K562 (cell line): ENCODE measurements around the gene GLI3. TPM values are rescaled to one million over a fixed set of nuclear protein-coding genes. Genes with fewer than 3 reads are reported as not detected.

Source experiments
- ATAC-seq: fragments of 200-7000 bp; cut with Tn5 transposase; 3 replicates; pipeline ENCODE4 v1.9.1; 2020; ENCODE audit warnings: moderate library complexity
- BruUV-seq: library from RNA; stranded (reverse); fragments of 400-500 nt; replicated peaks from 2 replicates; lab custom pipeline; 2021; lab: Mats Ljungman, UMichigan
- CTCF ChIA-PET: fragments of 300-600 bp; formaldehyde crosslinking; extraction: SDS; loops from one replicate; lab custom pipeline; 2021; ENCODE audit warnings: low intra/inter-chr PET ratio; lab: Yijun Ruan, JAX
- POLR2A ChIA-PET: fragments of 300-600, 350-650 bp; sonication (Branson Sonifier 250); formaldehyde crosslinking; extraction: SDS; loops from one replicate; lab custom pipeline; 2021; ENCODE audit warnings: antibody characterized with exemption, inconsistent platforms; lab: Yijun Ruan, JAX
- DNase-seq, 4 experiments: peaks; one replicate each; pipeline versions ENCODE4 v3.0.0 to v3.0.0-alpha.2; 2011 to 2018; ENCODE audit warnings: low spot score in 3 of 4, mixed read lengths in 3 of 4; ENCODE audit errors: extremely low read depth in 1 of 4
- FAIRE-seq: peaks from 2 replicates; lab custom pipeline; 2011; peaks lifted over from hg19 to GRCh38; lab: Jason Lieb, UNC
- H2AFZ ChIP-seq: 2 replicates; pipeline ENCODE4 v1.6.0; 2011; ENCODE audit warnings: low read depth, low read length, control low read depth, inconsistent platforms
- H3K27ac ChIP-seq: fragments of 200-600 bp; 3 replicates; pipeline ENCODE4 v1.8.0; 2011; ENCODE audit warnings: low read depth, mild to moderate bottlenecking, control low read depth, inconsistent platforms, low read length, moderate library complexity, mixed read lengths; ENCODE audit errors: extremely low read depth
- H3K27me3 ChIP-seq, 2 experiments: fragments of 300-600 bp in 1 of 2; 2 replicates in 1 of 2; 3 replicates in 1 of 2; pipeline versions ENCODE4 v1.6.0 to v1.8.0; 2011; ENCODE audit warnings: inconsistent platforms in 2 of 2, low read length in 2 of 2, mild to moderate bottlenecking in 1 of 2, mixed read lengths in 1 of 2, moderate library complexity in 1 of 2; ENCODE audit not compliant: control insufficient read depth in 2 of 2, insufficient read depth in 2 of 2
- H3K36me3 ChIP-seq: fragments of 300-600 bp; 3 replicates; pipeline ENCODE4 v1.8.0; 2011; ENCODE audit warnings: mild to moderate bottlenecking, low read length, inconsistent platforms; ENCODE audit not compliant: control insufficient read depth, insufficient read depth
- H3K4me1 ChIP-seq, 2 experiments: fragments of 200-600 bp in 1 of 2; replicated peaks in 1 of 2; 2 replicates in 1 of 2; 3 replicates in 1 of 2; pipeline versions ENCODE4 v1.5.1 to v1.8.0; 2011; ENCODE audit warnings: inconsistent platforms in 2 of 2, low read length in 2 of 2, mild to moderate bottlenecking in 1 of 2, mixed read lengths in 1 of 2, moderate library complexity in 1 of 2; ENCODE audit not compliant: control insufficient read depth in 2 of 2, insufficient read depth in 2 of 2
- H3K4me2 ChIP-seq: 2 replicates; pipeline ENCODE4 v1.6.1; 2011; ENCODE audit warnings: low read length, control low read depth, inconsistent platforms, mixed read lengths; ENCODE audit not compliant: insufficient read depth
- H3K4me3 ChIP-seq: fragments of 200-600 bp; sonication (generic), shearing (Covaris generic); 2 replicates; pipeline ENCODE4 v1.5.1; 2016; ENCODE audit warnings: control low read depth, inconsistent platforms
- H3K79me2 ChIP-seq: fragments of 200-600 bp; 3 replicates; pipeline ENCODE4 v1.8.0; 2011; ENCODE audit warnings: low read length, inconsistent platforms; ENCODE audit not compliant: control insufficient read depth, insufficient read depth
- H3K9ac ChIP-seq, 2 experiments: 2 replicates each; pipeline versions ENCODE4 v1.6.0 to v1.6.1; 2011; ENCODE audit warnings: low read depth in 2 of 2, low read length in 2 of 2, control low read depth in 1 of 2, inconsistent platforms in 1 of 2, mild to moderate bottlenecking in 1 of 2, mixed read lengths in 1 of 2; ENCODE audit not compliant: insufficient read depth in 1 of 2
- H3K9me1 ChIP-seq: one replicate; pipeline ENCODE4 v1.6.0; 2011; ENCODE audit warnings: inconsistent platforms, mild to moderate bottlenecking, low read length, moderate library complexity; ENCODE audit not compliant: control insufficient read depth, insufficient read depth
- H3K9me3 ChIP-seq: replicated peaks from 2 replicates; pipeline ENCODE4 v1.5.1; 2011; ENCODE audit warnings: low read depth, low read length, inconsistent platforms; ENCODE audit not compliant: control insufficient read depth, insufficient read depth
- H4K20me1 ChIP-seq: replicated peaks from 2 replicates; pipeline ENCODE4 v1.6.1; 2011; ENCODE audit warnings: low read length, inconsistent platforms, mixed read lengths; ENCODE audit not compliant: control insufficient read depth, insufficient read depth
- DEAF1 ChIP-seq: fragments of 450-650 bp; formaldehyde crosslinking; IDR thresholded peaks from 2 replicates; pipeline ENCODE4 v1.4.0; 2020; ENCODE audit warnings: mild to moderate bottlenecking, moderate library complexity
- KLF13 ChIP-seq: fragments of 450-650 bp; IDR thresholded peaks from 2 replicates; pipeline ENCODE4 v1.6.1; 2016; ENCODE audit warnings: missing genetic modification characterization, low read depth, mild to moderate bottlenecking, missing compliant biosample characterization, moderate library complexity, borderline replicate concordance
- MEIS2 ChIP-seq: fragments of 450-650 bp; IDR thresholded peaks from 2 replicates; pipeline ENCODE4 v1.6.1; 2014; ENCODE audit warnings: mild to moderate bottlenecking; ENCODE audit not compliant: partially characterized antibody
- ZKSCAN3 ChIP-seq: fragments of 250-450 bp; sonication (Bioruptor Pico); IDR thresholded peaks from 2 replicates; pipeline ENCODE4 v1.4.0; 2020
- ZNF668 ChIP-seq: fragments of 250-450 bp; sonication (Bioruptor Pico); IDR thresholded peaks from 2 replicates; pipeline ENCODE4 v1.8.0; 2022; ENCODE audit warnings: mild to moderate bottlenecking, inconsistent platforms
- WGBS: fragments of 100-300 bp; shearing (Covaris generic); methylation state at CpG from one replicate; pipeline ENCODE4 v1.1.6; 2016; ENCODE audit warnings: low coverage, mixed read lengths; ENCODE audit not compliant: insufficient coverage; ENCODE audit errors: missing lambda C conversion rate; 5-methylcytosine and 5-hydroxymethylcytosine counted together
- in situ Hi-C: fragments of 300-500 bp; cut with MboI; formaldehyde crosslinking; loops from 4 replicates; pipeline ENCODE4 v1.15.0; 2018; ENCODE audit warnings: inconsistent platforms, mixed read lengths
- intact Hi-C: fragments of 100-400 bp; cut with micrococcal nuclease; formaldehyde crosslinking; loops from 2 replicates; pipeline ENCODE4 v1.14.2; 2022
- polyA plus RNA-seq, 8 experiments: library from polyadenylated mRNA; depleted of rRNA in 4 of 8; stranded (reverse) in 5 of 8; unstranded in 3 of 8; fragments of >200 nt; fragmentation: Nextera tagmentation in 2 of 8; fragmentation: Illumina TruSeq in 1 of 8; extraction: Ambion mirVana in 2 of 8; extraction: Trizol in 1 of 8; gene quantifications; 2 replicates each; pipeline versions ENCODE4 v1.2.1 to v1.2.3, GENCODE V29; 2011 to 2014; ENCODE audit warnings: inconsistent platforms in 1 of 8, missing spikeins in 1 of 8
- total RNA-seq, 7 experiments: library from RNA; depleted of rRNA in 6 of 7; stranded (reverse); fragments of >200 nt in 6 of 7; fragmentation: Illumina TruSeq in 2 of 7; extraction: Trizol in 2 of 7; gene quantifications; 2 replicates each; pipeline versions ENCODE4 v1.2.1 to v1.2.3, GENCODE V29; 2011 to 2021; ENCODE audit warnings: low replicate concordance in 1 of 7

The GLI3 gene
- total and polyA plus RNA-seq, 9 of the 15 experiments (the other 6 are each of a cell fraction or from before 2014, with no cell fraction given), result 0.01 to 0.18 (median 0.07) TPM; not detected in 6

- Histone ChIP-seq H3K4me1 (no peaks in the 10 kb centered on the region), H3K27me3 (no peaks in the 10 kb centered on the region), H3K36me3 (no peaks in the 10 kb centered on the region), H4K20me1 (no peaks in the 10 kb centered on the region), H3K79me2 (no peaks in the 10 kb centered on the region), H3K9me3 (no peaks in the 10 kb centered on the region), H3K4me3 (no peak overlapping the region), H3K4me2 (no peak overlapping the region), H2AFZ (no peak overlapping the region), H3K9me1 (no peaks in the 10 kb centered on the region), H3K9ac (no peak overlapping the region), H3K27ac (no peak overlapping the region)
- DNase-seq (no peak), ATAC-seq (no peak), FAIRE-seq (no peak)
- WGBS, result 0% methylated on average over 6 of the region's 6 CpGs
- BruUV-seq, result no TSS peak
- POLR2A ChIA-PET, result no interaction called here
- TF ChIP-seq ZKSCAN3 (CRISPR knock-in tag) (no peak), DEAF1 (CRISPR knock-in tag) (no peak), ZNF668 (CRISPR knock-in tag) (no peak), MEIS2 (no peak), KLF13 (tag) (no peak)
- intact Hi-C loops, result no loop called here
- CTCF ChIA-PET, result no interaction called here
- in situ Hi-C loops, result loop anchor here (25.0 kb wide), 2 partner anchors 910 to 1910 kb away; no protein-coding TSS in a partner anchor
Observed at GRCh38 chr7:41927380-41927779, 309.6 kb downstream of the GLI3 start.
